DND-41 (cell line): Measurements from ENCODE around the gene SLIT1.

Experiments
- ATAC-seq: fragments of 200-7000 bp; cut with Tn5 transposase; 3 replicates; pipeline ENCODE4 v1.9.1; 2021; ENCODE audit warnings: low read depth; ENCODE audit not compliant: insufficient read depth
- DNase-seq: peaks from one replicate; pipeline ENCODE4 v3.0.0-alpha.2; 2020
- H2AFZ ChIP-seq: 2 replicates; pipeline ENCODE4 v1.6.0; 2012; ENCODE audit warnings: low read depth, low read length
- H3K27ac ChIP-seq: 2 replicates; pipeline ENCODE4 v1.5.1; 2012; ENCODE audit warnings: low read length, inconsistent platforms
- H3K27me3 ChIP-seq: fragments of 200-600 bp; sonication (generic); 2 replicates; pipeline ENCODE4 v1.6.0; 2012; ENCODE audit warnings: low read length, mild to moderate bottlenecking, inconsistent platforms; ENCODE audit not compliant: insufficient read depth, poor library complexity
- H3K36me3 ChIP-seq: 2 replicates; pipeline ENCODE4 v1.5.1; 2012; ENCODE audit warnings: low read length, inconsistent platforms; ENCODE audit not compliant: insufficient read depth
- H3K4me1 ChIP-seq: 2 replicates; pipeline ENCODE4 v1.5.1; 2012; ENCODE audit warnings: mild to moderate bottlenecking, low read length; ENCODE audit not compliant: insufficient read depth
- H3K4me2 ChIP-seq: 2 replicates; pipeline ENCODE4 v1.6.0; 2012; ENCODE audit warnings: mild to moderate bottlenecking, moderate library complexity, low read length, inconsistent platforms; ENCODE audit not compliant: insufficient read depth
- H3K4me3 ChIP-seq, 2 experiments: fragments of 200-600 bp in 1 of 2; shearing (Covaris generic) in 1 of 2; 2 replicates each; pipeline ENCODE4 v1.5.1; 2012 to 2016; ENCODE audit warnings: inconsistent platforms in 2 of 2, low read length in 2 of 2, mild to moderate bottlenecking in 2 of 2, low read depth in 1 of 2, moderate library complexity in 1 of 2
- H3K79me2 ChIP-seq: 2 replicates; pipeline ENCODE4 v1.6.0; 2012; ENCODE audit warnings: low read length, inconsistent platforms; ENCODE audit not compliant: insufficient read depth
- H3K9ac ChIP-seq: 2 replicates; pipeline ENCODE4 v1.6.0; 2012; ENCODE audit warnings: low read depth, mild to moderate bottlenecking, inconsistent platforms, low read length, moderate library complexity
- H3K9me3 ChIP-seq: 2 replicates; pipeline ENCODE4 v1.5.1; 2012; ENCODE audit warnings: low read length, moderate library complexity, mild to moderate bottlenecking, inconsistent platforms; ENCODE audit not compliant: insufficient read depth, severe bottlenecking
- H4K20me1 ChIP-seq: 2 replicates; pipeline ENCODE4 v1.6.0; 2012; ENCODE audit warnings: low read length; ENCODE audit not compliant: insufficient read depth
- EZH2 ChIP-seq: IDR thresholded peaks from 3 replicates; pipeline ENCODE4 v1.6.1; 2012; ENCODE audit warnings: borderline replicate concordance, low read depth, mild to moderate bottlenecking, moderate library complexity, low read length, inconsistent platforms; ENCODE audit not compliant: severe bottlenecking
- TF ChIP-seq, protein P1 (sequence below): IDR thresholded peaks from 2 replicates; pipeline ENCODE4 v1.5.1; 2012; ENCODE audit warnings: borderline replicate concordance, low read length, moderate library complexity, mild to moderate bottlenecking; ENCODE audit not compliant: poor library complexity, severe bottlenecking; ENCODE audit errors: extremely low read depth

Gene SLIT1

DNA sequence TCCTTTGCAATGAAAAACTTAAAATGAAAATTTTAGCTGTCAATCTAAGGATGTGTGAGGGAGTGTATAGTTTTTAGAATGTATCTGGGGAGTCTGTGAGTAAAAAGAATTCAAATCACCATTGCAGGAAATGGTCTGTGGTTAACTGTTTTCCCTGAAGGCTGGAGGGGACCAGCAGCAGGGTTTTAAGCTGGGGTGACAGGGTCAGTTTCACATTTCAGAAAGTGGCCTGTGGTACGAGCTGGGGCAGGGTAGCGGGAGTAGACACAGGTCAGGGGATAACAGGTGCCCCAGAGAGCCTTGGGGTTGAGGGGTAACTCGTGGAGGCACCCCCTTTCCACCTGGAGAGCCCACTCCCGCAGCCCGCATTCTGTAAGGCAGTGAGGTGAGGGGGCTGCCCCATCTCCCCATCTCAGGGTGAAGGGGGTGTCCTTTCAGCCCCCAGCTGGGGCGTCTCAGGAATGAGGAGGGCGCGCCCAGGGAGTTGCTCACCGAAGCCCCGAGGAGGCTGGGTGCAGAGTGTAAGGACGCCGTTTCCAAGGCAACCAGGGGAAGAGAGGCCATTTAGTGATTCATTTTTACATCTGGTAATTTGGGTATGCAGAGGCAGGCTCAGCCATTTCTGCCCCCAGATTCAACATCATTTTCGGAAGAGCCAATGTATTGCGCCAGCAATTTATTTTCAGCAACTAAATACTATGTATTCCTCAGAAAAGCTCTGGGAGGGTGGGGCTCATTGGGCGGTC is 168.9 kb downstream of the SLIT1 start:
- no peak overlapping the region for H3K9ac ChIP-seq
- ATAC-seq (peak; percentile 84), DNase-seq (peak; percentile 29)
- no peaks in the 10 kb centered on the region for H3K36me3 ChIP-seq
- TF ChIP-seq, protein P1, sequence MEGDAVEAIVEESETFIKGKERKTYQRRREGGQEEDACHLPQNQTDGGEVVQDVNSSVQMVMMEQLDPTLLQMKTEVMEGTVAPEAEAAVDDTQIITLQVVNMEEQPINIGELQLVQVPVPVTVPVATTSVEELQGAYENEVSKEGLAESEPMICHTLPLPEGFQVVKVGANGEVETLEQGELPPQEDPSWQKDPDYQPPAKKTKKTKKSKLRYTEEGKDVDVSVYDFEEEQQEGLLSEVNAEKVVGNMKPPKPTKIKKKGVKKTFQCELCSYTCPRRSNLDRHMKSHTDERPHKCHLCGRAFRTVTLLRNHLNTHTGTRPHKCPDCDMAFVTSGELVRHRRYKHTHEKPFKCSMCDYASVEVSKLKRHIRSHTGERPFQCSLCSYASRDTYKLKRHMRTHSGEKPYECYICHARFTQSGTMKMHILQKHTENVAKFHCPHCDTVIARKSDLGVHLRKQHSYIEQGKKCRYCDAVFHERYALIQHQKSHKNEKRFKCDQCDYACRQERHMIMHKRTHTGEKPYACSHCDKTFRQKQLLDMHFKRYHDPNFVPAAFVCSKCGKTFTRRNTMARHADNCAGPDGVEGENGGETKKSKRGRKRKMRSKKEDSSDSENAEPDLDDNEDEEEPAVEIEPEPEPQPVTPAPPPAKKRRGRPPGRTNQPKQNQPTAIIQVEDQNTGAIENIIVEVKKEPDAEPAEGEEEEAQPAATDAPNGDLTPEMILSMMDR, result no peak
- no peak for TF ChIP-seq EZH2
- H3K9me3 ChIP-seq, result no peaks in the 10 kb centered on the region
- H3K4me3 ChIP-seq, result no peak overlapping the region
- peaks cover 9% of the 10 kb centered on the region for H3K4me1 ChIP-seq
- H2AFZ ChIP-seq, result no peak overlapping the region
- no peak overlapping the region for H3K4me2 ChIP-seq
- H3K27me3 ChIP-seq, result no peaks in the 10 kb centered on the region
- H3K79me2 ChIP-seq, result no peaks in the 10 kb centered on the region
- no peaks in the 10 kb centered on the region for H4K20me1 ChIP-seq
- H3K27ac ChIP-seq, result no peak overlapping the region

DNA sequence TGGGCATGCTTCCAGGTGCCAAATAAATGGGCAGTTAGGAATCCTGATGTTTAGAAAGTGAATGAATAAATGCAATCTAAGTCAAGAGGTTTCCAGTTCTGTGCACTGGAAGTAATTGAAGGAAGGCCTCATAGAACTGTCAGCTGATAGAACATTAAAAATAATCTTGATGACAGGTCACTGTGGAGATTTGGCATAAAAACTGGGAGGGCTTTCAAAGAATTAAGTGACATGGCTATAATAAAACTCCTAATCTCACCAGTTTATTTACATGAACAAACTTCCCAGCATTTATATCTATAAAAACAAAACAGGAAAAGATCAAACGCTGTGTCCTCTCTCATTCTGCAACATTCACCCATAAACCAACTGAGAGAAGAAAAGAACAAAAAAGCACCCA is 170.5 kb downstream of the SLIT1 start:
- Histone ChIP-seq H3K9me3 (no peaks in the 10 kb centered on the region), H3K27me3 (no peaks in the 10 kb centered on the region), H3K27ac (no peak overlapping the region), H3K36me3 (no peaks in the 10 kb centered on the region), H3K4me3 (no peak overlapping the region), H3K79me2 (no peaks in the 10 kb centered on the region), H2AFZ (no peak overlapping the region), H3K4me2 (no peak overlapping the region), H3K4me1 (peaks cover 9% of the 10 kb centered on the region), H3K9ac (no peak overlapping the region), H4K20me1 (no peaks in the 10 kb centered on the region)
- DNase-seq, result no peak
- ATAC-seq, result no peak
- no peak for TF ChIP-seq EZH2
- TF ChIP-seq, protein P1, result no peak

DNA sequence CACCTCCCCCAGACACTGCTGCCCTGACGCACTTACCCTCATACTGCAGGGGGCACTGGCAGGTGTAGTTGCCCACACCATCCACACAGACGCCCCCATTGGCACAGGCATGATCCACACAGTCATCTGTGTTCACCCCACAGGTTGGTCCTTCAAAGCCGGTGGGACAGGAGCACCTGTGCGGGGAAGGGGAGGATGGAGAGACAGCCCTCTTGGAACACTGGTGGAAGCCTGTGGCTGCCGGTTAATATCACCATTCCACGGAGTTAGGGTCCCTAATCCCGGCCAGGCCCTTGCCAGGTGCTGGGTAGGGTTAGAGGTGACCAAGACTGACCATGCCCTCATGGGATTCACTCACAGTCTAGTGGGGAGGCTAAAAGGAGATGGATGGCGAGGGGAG is 171.8 kb downstream of the SLIT1 start:
- Histone ChIP-seq H2AFZ (no peak overlapping the region), H3K27ac (no peak overlapping the region), H3K36me3 (no peaks in the 10 kb centered on the region), H3K9me3 (no peaks in the 10 kb centered on the region), H3K9ac (no peak overlapping the region), H3K27me3 (no peaks in the 10 kb centered on the region), H3K4me3 (no peak overlapping the region), H4K20me1 (no peaks in the 10 kb centered on the region), H3K4me2 (no peak overlapping the region), H3K4me1 (peaks cover 9% of the 10 kb centered on the region), H3K79me2 (no peaks in the 10 kb centered on the region)
- ATAC-seq (no peak), DNase-seq (no peak)
- TF ChIP-seq, protein P1, result no peak
- no peak for TF ChIP-seq EZH2
